ENCODE results near the gene C1orf94.

The C1orf94 gene

GRCh38 chr1:34263406-34263805, 86.7 kb downstream of the C1orf94 start:
- no peak for DNase-seq

- DNase-seq, result no peak
Measured at GRCh38 chr1:34265396-34265795, 88.7 kb downstream of the C1orf94 start.

- no peak for DNase-seq
Measured at GRCh38 chr1:34266127-34266951, 89.6 kb downstream of the C1orf94 start.

- no peak for DNase-seq
Measured at GRCh38 chr1:34267326-34267725, 90.6 kb downstream of the C1orf94 start.

- no peak for DNase-seq
Measured at GRCh38 chr1:34268311-34268954, 91.7 kb downstream of the C1orf94 start.
